ENCODE results near the gene ECSCR. TPM values are rescaled to one million over a fixed set of nuclear protein-coding genes. Genes with fewer than 3 reads are reported as not detected.

Gene ECSCR
- polyA plus RNA-seq, 1 donor from 2014 or later, result not detected

GRCh38 chr5:139473565-139473964, 11.0 kb upstream of the ECSCR start:
- H3K79me2 ChIP-seq (replicated peaks; ENCODE audit: insufficient read depth, low read length), result no peaks in the 10 kb centered on the region
- H3K4me2 ChIP-seq (ENCODE audit: low read length), result no peak overlapping the region
- H3K36me3 ChIP-seq (ENCODE audit: insufficient read depth, low read length), result no peaks in the 10 kb centered on the region
- H4K20me1 ChIP-seq (ENCODE audit: insufficient read depth), result no peaks in the 10 kb centered on the region
- no peaks in the 10 kb centered on the region for H3K9me2 ChIP-seq (ENCODE audit: insufficient read depth, low read length)
- no peaks in the 10 kb centered on the region for H3F3A ChIP-seq (ENCODE audit: insufficient read depth, low read length, poor library complexity, severe bottlenecking)
- TF ChIP-seq TAF1 (IDR thresholded peaks at IDR 0.05; ENCODE audit: low read depth) (no peak), EZH2 (IDR thresholded peaks at IDR 0.05; ENCODE audit: borderline replicate concordance, insufficient read depth, low read length, poor library complexity, severe bottlenecking) (no peak), SMC3 (conservative IDR thresholded peaks at IDR 0.05; ENCODE audit: poor library complexity) (no peak), MXI1 (conservative IDR thresholded peaks at IDR 0.05; ENCODE audit: poor library complexity, severe bottlenecking) (no peak), EP300 (conservative IDR thresholded peaks at IDR 0.05; ENCODE audit: poor library complexity, severe bottlenecking) (no peak), RAD21 (conservative IDR thresholded peaks at IDR 0.05) (no peak), REST (IDR thresholded peaks at IDR 0.05; ENCODE audit: borderline replicate concordance) (no peak), POLR2AphosphoS5 (IDR thresholded peaks at IDR 0.05) (no peak), CTCF (IDR thresholded peaks at IDR 0.05; ENCODE audit: poor library complexity, severe bottlenecking) (no peak)
- no peaks in the 10 kb centered on the region for H3K27me3 ChIP-seq (ENCODE audit: insufficient read depth, low read depth, low read length)
- H3K9ac ChIP-seq (ENCODE audit: low read length), result no peak overlapping the region
- no peak overlapping the region for H2AFZ ChIP-seq (ENCODE audit: low read depth, low read length)
- H3K4me3 ChIP-seq (ENCODE audit: low read length), result no peak overlapping the region
- no peaks in the 10 kb centered on the region for H3K9me3 ChIP-seq (ENCODE audit: low read length)
- H3K27ac ChIP-seq (ENCODE audit: low read length), result no peak overlapping the region

GRCh38 chr5:139473105-139473504, 10.6 kb upstream of the ECSCR start:
- H3K9ac ChIP-seq (ENCODE audit: low read length), result no peak overlapping the region
- H3K79me2 ChIP-seq (replicated peaks; ENCODE audit: insufficient read depth, low read length), result no peaks in the 10 kb centered on the region
- H3K27me3 ChIP-seq (ENCODE audit: insufficient read depth, low read depth, low read length), result no peaks in the 10 kb centered on the region
- H2AFZ ChIP-seq (ENCODE audit: low read depth, low read length), result no peak overlapping the region
- H3F3A ChIP-seq (ENCODE audit: insufficient read depth, low read length, poor library complexity, severe bottlenecking), result no peaks in the 10 kb centered on the region
- no peak overlapping the region for H3K27ac ChIP-seq (ENCODE audit: low read length)
- no peak overlapping the region for H3K4me2 ChIP-seq (ENCODE audit: low read length)
- H4K20me1 ChIP-seq (ENCODE audit: insufficient read depth), result no peaks in the 10 kb centered on the region
- H3K36me3 ChIP-seq (ENCODE audit: insufficient read depth, low read length), result no peaks in the 10 kb centered on the region
- H3K4me3 ChIP-seq (ENCODE audit: low read length), result no peak overlapping the region
- H3K9me2 ChIP-seq (ENCODE audit: insufficient read depth, low read length), result no peaks in the 10 kb centered on the region
- H3K9me3 ChIP-seq (ENCODE audit: low read length), result no peaks in the 10 kb centered on the region
- TF ChIP-seq EZH2 (IDR thresholded peaks at IDR 0.05; ENCODE audit: borderline replicate concordance, insufficient read depth, low read length, poor library complexity, severe bottlenecking), result no peak
- TF ChIP-seq CTCF (IDR thresholded peaks at IDR 0.05; ENCODE audit: poor library complexity, severe bottlenecking), result no peak
- TF ChIP-seq REST (IDR thresholded peaks at IDR 0.05; ENCODE audit: borderline replicate concordance), result no peak
- TF ChIP-seq EP300 (conservative IDR thresholded peaks at IDR 0.05; ENCODE audit: poor library complexity, severe bottlenecking), result no peak
- TF ChIP-seq MXI1 (conservative IDR thresholded peaks at IDR 0.05; ENCODE audit: poor library complexity, severe bottlenecking), result no peak

Measured in neural cell (in vitro differentiated cells).